ENCODE data around the gene AASS.

DNA sequence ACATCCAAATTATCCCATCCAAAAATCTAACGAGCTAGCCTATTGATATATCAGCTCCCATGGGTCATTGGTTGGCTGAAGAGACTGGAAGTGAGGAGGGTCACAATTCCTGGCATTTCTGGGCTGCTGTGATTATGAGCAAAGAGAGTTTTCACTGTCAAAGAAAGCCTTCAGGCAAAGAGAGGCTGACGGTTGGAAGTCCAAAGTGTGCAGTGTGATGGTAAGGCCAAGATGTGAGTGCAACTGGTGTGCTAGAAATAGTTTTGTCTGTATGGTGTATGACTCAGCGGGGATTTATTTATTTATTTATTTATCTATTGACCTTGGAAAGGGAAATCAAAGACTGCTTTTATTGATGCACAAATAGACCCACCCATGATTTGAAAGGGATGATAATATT lies 75.0 kb downstream of the AASS start:
- no peak for TF ChIP-seq CTCF (IDR thresholded peaks at IDR 0.05)
- TF ChIP-seq POLR2AphosphoS5 (IDR thresholded peaks at IDR 0.05) = no peak
- no peak for TF ChIP-seq POLR2A (IDR thresholded peaks at IDR 0.05)

Data from prostate gland (tissue), 2 donors.